ENCODE data around the gene ZMYND10. TPM values are rescaled to one million over a fixed set of nuclear protein-coding genes. Genes with fewer than 3 reads are reported as not detected.

Gene ZMYND10
- total RNA-seq, 4 donors from 2014 or later = not detected

- Histone ChIP-seq H3K4me1 (peaks cover 25 to 41% (median 33%) of the 10 kb centered on the region in 4 donors), H3K36me3 (peaks cover 0 to 14% (median 5%) of the 10 kb centered on the region in 4 donors), H3K27ac (peak overlapping the region; percentile 86 to 95 (median 92)), H3K27me3 (no peaks in the 10 kb centered on the region), H3K9me3 (no peaks in the 10 kb centered on the region), H3K4me3 (peak overlapping the region; percentile 43 to 67 (median 58))
- WGBS, 2 donors (ENCODE audit: low coverage in 1 of 2) = 11 to 40% methylated on average over 1 to 7 of the region's 7 CpGs
- in situ Hi-C loops (cut with MboI; ENCODE audit: low pct_ligation_motif_present in 1 of 4, low pct_unique_long_range_greater_than_20kb in 1 of 4, low sequenced_read_pairs in 3 of 4) (loop anchor here in 1 of 4 donors (25.0 kb wide), 1 partner anchor 212 kb away; the partner anchor contains the start of genes C3orf18 and HEMK1), intact Hi-C loops (cut with DNase I; ENCODE audit: low total_unique reads) (no loop called here)
- TF ChIP-seq EP300 (IDR thresholded peaks at IDR 0.05; ENCODE audit: low read depth) (no peak), POLR2A (IDR thresholded peaks at IDR 0.05) (no peak), CTCF (IDR thresholded peaks at IDR 0.05) (no peak), POLR2AphosphoS5 (IDR thresholded peaks at IDR 0.05) (no peak)
- DNase-seq = no peak
These were observed 4.6 kb upstream of the ZMYND10 start for GRCh38 chr3:50350213-50350526.

- Histone ChIP-seq H3K27me3 (no peaks in the 10 kb centered on the region), H3K36me3 (no peaks in the 10 kb centered on the region), H3K9me3 (no peaks in the 10 kb centered on the region), H3K4me3 (no peak overlapping the region), H3K4me1 (peaks cover 25 to 43% (median 35%) of the 10 kb centered on the region in 4 donors), H3K27ac (peak overlapping the region in 1 of 4 donors; percentile 27)
- TF ChIP-seq POLR2AphosphoS5 (IDR thresholded peaks at IDR 0.05) (no peak), CTCF (IDR thresholded peaks at IDR 0.05) (peak; percentile 45 to 60 (median 57))
- DNase-seq = peak; percentile 79
- intact Hi-C loops (cut with DNase I; ENCODE audit: low total_unique reads) (loop anchor here (10.0 kb wide), 1 partner anchor 198 kb away; no protein-coding TSS in a partner anchor), in situ Hi-C loops (cut with MboI; ENCODE audit: low pct_ligation_motif_present in 1 of 4, low pct_unique_long_range_greater_than_20kb in 1 of 4, low sequenced_read_pairs in 3 of 4) (loop anchor here in 1 of 4 donors (10.0 kb wide), 1 partner anchor 188 kb away; no protein-coding TSS in a partner anchor)
- WGBS, 2 donors (ENCODE audit: low coverage in 1 of 2) = 0 to 26% methylated on average over 10 to 14 of the region's 14 CpGs
These were observed 1.8 kb upstream of the ZMYND10 start for GRCh38 chr3:50347187-50347813.

GRCh38 chr3:50345008-50345407, 524 bp downstream of the ZMYND10 start:
- intact Hi-C loops (cut with DNase I; ENCODE audit: low total_unique reads) (loop anchor here (10.0 kb wide), 1 partner anchor 200 kb away; no protein-coding TSS in a partner anchor), in situ Hi-C loops (cut with MboI; ENCODE audit: low pct_ligation_motif_present in 1 of 4, low pct_unique_long_range_greater_than_20kb in 1 of 4, low sequenced_read_pairs in 3 of 4) (loop anchor here in 1 of 4 donors (10.0 kb wide), 1 partner anchor 190 kb away; no protein-coding TSS in a partner anchor)
- TF ChIP-seq CTCF (IDR thresholded peaks at IDR 0.05) (no peak), POLR2A (IDR thresholded peaks at IDR 0.05) (no peak), EP300 (IDR thresholded peaks at IDR 0.05; ENCODE audit: low read depth) (no peak), POLR2AphosphoS5 (IDR thresholded peaks at IDR 0.05) (no peak)
- Histone ChIP-seq H3K9me3 (no peaks in the 10 kb centered on the region), H3K36me3 (no peaks in the 10 kb centered on the region), H3K4me3 (peak overlapping the region in 1 of 4 donors; percentile 47), H3K27ac (no peak overlapping the region), H3K4me1 (peaks cover 22 to 47% (median 38%) of the 10 kb centered on the region in 4 donors), H3K27me3 (no peaks in the 10 kb centered on the region)
- 79% methylated on average over 8 of the region's 8 CpGs; no CpG with 5 or more reads in 1 of the 2 donors for WGBS, 2 donors (ENCODE audit: low coverage in 1 of 2)
- DNase-seq = no peak

GRCh38 chr3:50342813-50343633, 2.5 kb downstream of the ZMYND10 start:
- no peak for DNase-seq
- in situ Hi-C loops (cut with MboI; ENCODE audit: low pct_ligation_motif_present in 1 of 4, low pct_unique_long_range_greater_than_20kb in 1 of 4, low sequenced_read_pairs in 3 of 4) (loop anchor here in 1 of 4 donors (10.0 kb wide), 1 partner anchor 192 kb away; no protein-coding TSS in a partner anchor), intact Hi-C loops (cut with DNase I; ENCODE audit: low total_unique reads) (loop anchor here (10.0 kb wide), 1 partner anchor 202 kb away; no protein-coding TSS in a partner anchor)
- no peaks in the 10 kb centered on the region for H3K36me3 ChIP-seq
- 83 to 100% methylated on average over 1 to 12 of the region's 13 CpGs for WGBS, 2 donors (ENCODE audit: low coverage in 1 of 2)
- H3K27ac ChIP-seq = no peak overlapping the region
- peaks cover 12 to 51% (median 33%) of the 10 kb centered on the region in 4 donors for H3K4me1 ChIP-seq
- no peak overlapping the region for H3K4me3 ChIP-seq
- H3K27me3 ChIP-seq = no peaks in the 10 kb centered on the region
- no peaks in the 10 kb centered on the region for H3K9me3 ChIP-seq
- TF ChIP-seq EP300 (IDR thresholded peaks at IDR 0.05; ENCODE audit: low read depth) (no peak), CTCF (IDR thresholded peaks at IDR 0.05) (no peak), POLR2AphosphoS5 (IDR thresholded peaks at IDR 0.05) (no peak), POLR2A (IDR thresholded peaks at IDR 0.05) (no peak)
